ENCODE measurements around the gene STARD6. TPM values are rescaled to one million over a fixed set of nuclear protein-coding genes. Genes with fewer than 3 reads are reported as not detected.

The STARD6 gene
- total RNA-seq, 1 donor from 2014 or later, result not detected

Small RNA genes lying within 50 kb of the gene (small RNA-seq; reads per million reads assigned to genes)
- gene SNRPGP2, result not detected

Other genes starting within 250 kb of the STARD6 start
- 12.5 TPM for gene MBD2, start 133.2 kb downstream of the STARD6 start, total RNA-seq
- 47.5 TPM for gene POLI, start 88.3 kb downstream of the STARD6 start, total RNA-seq
- 2.6 TPM for gene C18orf54, start within 50 bp of the STARD6 start, total RNA-seq
- not detected for gene DYNAP, start 233.4 kb upstream of the STARD6 start, total RNA-seq

Measured in skeletal muscle tissue (tissue), 2 donors.